ENCODE measurements around the gene MYO3B.

- TF ChIP-seq CTCF (IDR thresholded peaks at IDR 0.05; ENCODE audit: low read length) (no peak), EZH2 (optimal IDR thresholded peaks at IDR 0.05; ENCODE audit: low read depth, low read length) (no peak), EZH2phosphoT487 (IDR thresholded peaks at IDR 0.05; ENCODE audit: low read length) (no peak)
Observed at GRCh38 chr2:170163411-170164065, 14.4 kb upstream of the MYO3B start.
